GM12878 (cell line): ENCODE data around the gene CUTA. TPM values are rescaled to one million over a fixed set of nuclear protein-coding genes. Genes with fewer than 3 reads are reported as not detected.

ENCODE experiments used
- ATAC-seq: fragments of 200-7000 bp; cut with Tn5 transposase; 3 replicates; pipeline ENCODE4 v1.9.1; 2020; ENCODE audit warnings: mild to moderate bottlenecking, moderate library complexity
- BruUV-seq: library from RNA; stranded (reverse); fragments of 400-500 nt; replicated peaks from 2 replicates; lab custom pipeline; 2021; lab: Mats Ljungman, UMichigan
- CTCF ChIA-PET: fragments of 300-600 bp; sonication (Branson Sonifier 250); formaldehyde crosslinking; extraction: SDS; loops from one replicate; lab custom pipeline; 2021; ENCODE audit warnings: inconsistent platforms; lab: Yijun Ruan, JAX
- POLR2A ChIA-PET: fragments of 350-600 bp; formaldehyde crosslinking; extraction: SDS; loops from one replicate; lab custom pipeline; 2021; ENCODE audit warnings: inconsistent platforms; lab: Charles Lee
- RAD21 ChIA-PET: fragments of 300-600 bp; sonication (Branson Sonifier 250); formaldehyde crosslinking; loops from one replicate; lab custom pipeline; 2023; ENCODE audit warnings: antibody characterized with exemption; ENCODE audit not compliant: unreplicated experiment; lab: Charles Lee
- SMC1A ChIA-PET: fragments of 300-600 bp; sonication (Branson Sonifier 250); formaldehyde crosslinking; loops from one replicate; lab custom pipeline; 2023; ENCODE audit not compliant: unreplicated experiment, uncharacterized antibody; lab: Charles Lee
- DNase-seq: peaks from one replicate; pipeline ENCODE4 v3.0.0-alpha.2; 2011; ENCODE audit warnings: low read depth, low spot score
- FAIRE-seq: peaks from 3 replicates; lab custom pipeline; 2011; peaks lifted over from hg19 to GRCh38; lab: Jason Lieb, UNC
- H2AFZ ChIP-seq: 2 replicates; pipeline ENCODE4 v1.6.0; 2011; ENCODE audit warnings: low read depth, low read length, control low read depth; ENCODE audit not compliant: control insufficient read depth
- H3K27ac ChIP-seq: 2 replicates; pipeline ENCODE4 v1.5.1; 2011; ENCODE audit warnings: control low read depth; ENCODE audit not compliant: control insufficient read depth, insufficient read depth
- H3K27me3 ChIP-seq, 2 experiments: replicated peaks in 1 of 2; 2 replicates each; pipeline versions ENCODE4 v1.6.0 to v1.6.1; 2011; ENCODE audit warnings: low read length in 1 of 2; ENCODE audit not compliant: control insufficient read depth in 2 of 2, insufficient read depth in 2 of 2
- H3K36me3 ChIP-seq, 2 experiments: 2 replicates each; pipeline ENCODE4 v1.5.1; 2011; ENCODE audit warnings: low read length in 1 of 2; ENCODE audit not compliant: control insufficient read depth in 2 of 2, insufficient read depth in 2 of 2
- H3K4me1 ChIP-seq: 2 replicates; pipeline ENCODE4 v1.6.1; 2011; ENCODE audit warnings: mild to moderate bottlenecking, low read length, moderate library complexity, mixed read lengths; ENCODE audit not compliant: control insufficient read depth, insufficient read depth
- H3K4me2 ChIP-seq: 2 replicates; pipeline ENCODE4 v1.6.0; 2011; ENCODE audit warnings: control low read depth; ENCODE audit not compliant: control insufficient read depth, insufficient read depth
- H3K4me3 ChIP-seq: fragments of 200-600 bp; sonication (generic); 2 replicates; pipeline ENCODE4 v1.5.1; 2016
- H3K79me2 ChIP-seq: 2 replicates; pipeline ENCODE4 v1.6.0; 2011; ENCODE audit warnings: low read length; ENCODE audit not compliant: control insufficient read depth, insufficient read depth
- H3K9ac ChIP-seq: 2 replicates; pipeline ENCODE4 v1.8.0; 2011; ENCODE audit warnings: low read length, control low read depth, mixed read lengths; ENCODE audit not compliant: control insufficient read depth, insufficient read depth
- H3K9me3 ChIP-seq: replicated peaks from 3 replicates; pipeline ENCODE4 v1.5.1; 2011; ENCODE audit warnings: mild to moderate bottlenecking, low read length; ENCODE audit not compliant: control insufficient read depth, insufficient read depth
- H4K20me1 ChIP-seq: 2 replicates; pipeline ENCODE4 v1.6.0; 2011; ENCODE audit not compliant: control insufficient read depth, insufficient read depth
- ASH2L ChIP-seq: fragments of 300-600, 200-600 bp; sonication (generic); IDR thresholded peaks from 2 replicates; pipeline ENCODE4 v1.6.1; 2017; ENCODE audit warnings: low read depth, mild to moderate bottlenecking, borderline replicate concordance
- BMI1 ChIP-seq: fragments of 450-650 bp; IDR thresholded peaks from 2 replicates; pipeline ENCODE4 v1.6.1; 2016; ENCODE audit warnings: mild to moderate bottlenecking, moderate library complexity, borderline replicate concordance
- CHD2 ChIP-seq: IDR thresholded peaks from 2 replicates; pipeline ENCODE4 v1.6.1; 2011; ENCODE audit warnings: low read depth, low read length, improper control_type of control experiment, borderline replicate concordance
- EP300 ChIP-seq, 2 experiments: fragments of 150-350 bp in 1 of 2; IDR thresholded peaks; 2 replicates each; pipeline ENCODE4 v1.6.1; 2011 to 2012; ENCODE audit warnings: low read depth in 2 of 2, low read length in 2 of 2, borderline replicate concordance in 1 of 2, improper control_type of control experiment in 1 of 2, inconsistent platforms in 1 of 2; ENCODE audit not compliant: control insufficient read depth in 1 of 2
- GATAD2B ChIP-seq: fragments of 450-650 bp; conservative IDR thresholded peaks from 2 replicates; pipeline ENCODE4 v1.6.1; 2017; ENCODE audit warnings: low read depth, mild to moderate bottlenecking, moderate library complexity
- KLF5 ChIP-seq: fragments of 450-650 bp; IDR thresholded peaks from 2 replicates; pipeline ENCODE4 v1.6.1; 2014; ENCODE audit warnings: mild to moderate bottlenecking; ENCODE audit not compliant: partially characterized antibody
- PAX8 ChIP-seq: fragments of 450-650 bp; IDR thresholded peaks from 2 replicates; pipeline ENCODE4 v1.6.1; 2017; ENCODE audit warnings: mild to moderate bottlenecking, moderate library complexity
- POLR2AphosphoS5 ChIP-seq: IDR thresholded peaks from 2 replicates; pipeline ENCODE4 v1.6.1; 2011; ENCODE audit warnings: mild to moderate bottlenecking, low read length, inconsistent platforms
- ZNF384 ChIP-seq: IDR thresholded peaks from 2 replicates; pipeline ENCODE4 v1.6.1; 2012; ENCODE audit warnings: low read depth, mild to moderate bottlenecking, low read length, improper control_type of control experiment, borderline replicate concordance
- WGBS: methylation state at CpG from one replicate; pipeline ENCODE4 v1.1.6; 2016; ENCODE audit warnings: low lambda C conversion rate; ENCODE audit not compliant: insufficient replicate concordance, insufficient coverage; ENCODE audit errors: missing lambda C conversion rate; 5-methylcytosine and 5-hydroxymethylcytosine counted together
- in situ Hi-C: fragments of 300-500 bp; cut with MboI; formaldehyde crosslinking; loops from 9 replicates; pipeline ENCODE4 v1.14.3; 2018; ENCODE audit warnings: mixed read lengths
- intact Hi-C: fragments of 100-400 bp; cut with micrococcal nuclease; formaldehyde crosslinking; loops from one replicate; pipeline ENCODE4 v1.14.2; 2022; ENCODE audit not compliant: unreplicated experiment
- polyA plus RNA-seq, 11 experiments: library from polyadenylated mRNA; depleted of rRNA in 4 of 11; unstranded in 6 of 11; stranded (reverse) in 5 of 11; fragments of >200 nt; fragmentation: Nextera tagmentation in 4 of 11; fragmentation: Illumina TruSeq in 1 of 11; extraction: Ambion mirVana in 4 of 11; extraction: Trizol in 1 of 11; gene quantifications; 1 replicate in 1 of 11; 2 replicates in 10 of 11; pipeline versions ENCODE4 v1.2.1 to v1.2.3, GENCODE V29; 2011 to 2016; ENCODE audit warnings: inconsistent platforms in 2 of 11, missing spikeins in 2 of 11, low read depth in 1 of 11
- total RNA-seq, 4 experiments: library from RNA; depleted of rRNA in 3 of 4; stranded (reverse); fragments of >200 nt in 3 of 4; fragmentation: Illumina TruSeq in 1 of 4; extraction: Trizol in 1 of 4; gene quantifications; 2 replicates each; pipeline versions ENCODE4 v1.2.1 to v1.2.3, GENCODE V29; 2013 to 2021
- TF ChIP-seq, protein P1 (sequence below): fragments of 450-650 bp; IDR thresholded peaks from 2 replicates; pipeline ENCODE4 v1.6.1; 2016; ENCODE audit warnings: mild to moderate bottlenecking, moderate library complexity, borderline replicate concordance
- TF ChIP-seq, protein P2 (sequence below): fragments of 450-650 bp; IDR thresholded peaks from 2 replicates; pipeline ENCODE4 v1.6.1; 2016; ENCODE audit warnings: mild to moderate bottlenecking
- TF ChIP-seq, protein P3 (sequence below): IDR thresholded peaks from 2 replicates; pipeline ENCODE4 v1.6.1; 2011; ENCODE audit warnings: low read depth, low read length, improper control_type of control experiment, borderline replicate concordance
- TF ChIP-seq, protein P4 (sequence below): IDR thresholded peaks from 2 replicates; pipeline ENCODE4 v1.6.1; 2011; ENCODE audit warnings: low read depth, mild to moderate bottlenecking, low read length, moderate library complexity, borderline replicate concordance; ENCODE audit errors: extremely low read depth

Gene CUTA
- total and polyA plus RNA-seq, 10 of the 15 experiments (the other 5 are each of a cell fraction or from before 2014, with no cell fraction given), result 102 to 293 (median 189) TPM

DNA sequence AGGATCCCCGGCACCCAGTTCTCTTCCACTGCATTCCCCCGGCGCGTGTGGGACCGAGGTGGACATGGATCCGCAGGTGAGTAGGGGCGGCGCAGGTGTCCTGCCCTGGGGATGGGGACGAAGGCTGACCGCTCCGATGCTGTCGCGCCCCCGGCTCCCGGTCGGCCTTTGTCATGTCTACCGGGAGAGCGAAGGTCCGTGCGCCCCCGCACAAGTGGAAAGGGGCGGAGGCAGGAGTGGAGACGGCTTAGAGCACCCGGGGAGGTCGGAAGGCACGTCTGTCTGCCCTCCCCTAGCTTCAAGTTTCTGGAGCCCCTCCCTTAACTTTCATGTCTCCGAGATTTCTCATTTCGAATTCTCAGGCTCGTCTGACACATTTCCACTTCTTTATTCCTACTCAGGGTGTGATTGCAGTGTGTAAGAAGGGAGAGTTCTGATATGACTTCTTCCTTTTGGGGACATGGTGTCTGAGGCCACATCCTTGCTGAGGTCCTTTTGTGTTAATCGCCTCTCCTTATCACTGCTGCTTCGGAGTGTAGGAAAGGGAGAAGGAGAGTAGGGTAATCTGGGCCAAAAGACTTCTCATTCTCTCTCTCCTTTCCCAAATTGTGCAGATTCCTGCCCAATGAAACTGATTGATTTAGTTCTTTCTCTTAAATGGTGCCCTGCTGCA is 25.8 kb downstream of the CUTA start:
- Histone ChIP-seq H3K9ac (peak overlapping the region; percentile 94), H2AFZ (peak overlapping the region; percentile 42), H3K9me3 (no peaks in the 10 kb centered on the region), H3K79me2 (peaks cover 50% of the 10 kb centered on the region), H3K27me3 (no peaks in the 10 kb centered on the region), H3K4me1 (peaks cover 6% of the 10 kb centered on the region), H3K4me2 (peak overlapping the region; percentile 97), H3K27ac (peak overlapping the region; percentile 91), H3K36me3 (peaks cover 0 to 2% of the 10 kb centered on the region in 2 experiments; a peak in 1 of 4 replicates), H3K4me3 (peak overlapping the region; percentile 74), H4K20me1 (no peaks in the 10 kb centered on the region)
- in situ Hi-C loops, result no loop called here
- SMC1A ChIA-PET, result interaction anchor here (1.6 kb wide), 1 partner anchor 115 kb away, joined by 3 read pairs; the partner anchor contains the start of gene B3GALT4
- RAD21 ChIA-PET, result interaction anchor here (1.3 to 2.4 kb wide), 2 partner anchors 34 to 63 kb away, joined by 3 to 7 read pairs; partner anchors contain the start of gene ZBTB9
- POLR2A ChIA-PET, result interaction anchor here (0.6 to 1.1 kb wide), 3 partner anchors 27 to 103 kb away, joined by 3 to 4 read pairs (median 4); partner anchors contain the start of gene SYNGAP1
- ATAC-seq, result peak; percentile 29
- 0% methylated on average over 17 of the region's 31 CpGs for WGBS
- CTCF ChIA-PET, result interaction anchor here (0.7 kb wide), 1 partner anchor 80 kb away, joined by 3 read pairs; no protein-coding TSS in a partner anchor
- DNase-seq, result no peak
- no TSS peak for BruUV-seq
- FAIRE-seq, result no peak
- intact Hi-C loops, result loop anchor here (2.0 to 5.0 kb wide), 3 partner anchors 27 to 115 kb away; partner anchors contain the start of genes B3GALT4 and CUTA
- TF ChIP-seq ASH2L (no peak), KLF5 (no peak), ZNF384 (no peak), CHD2 (no peak), POLR2AphosphoS5 (peak; percentile 38; the same call in 1 of the 2 replicates), BMI1 (no peak), EP300 (IDR thresholded peaks at IDR 0.05; ENCODE audit: borderline replicate concordance in 1 of 2, control insufficient read depth in 1 of 2, low read depth in 2 of 2, low read length in 2 of 2) (no peak), GATAD2B (0 out of 2 replicates have a peak, but pooled peaks have one; percentile 64), PAX8 (no peak)
- TF ChIP-seq, protein P1, sequence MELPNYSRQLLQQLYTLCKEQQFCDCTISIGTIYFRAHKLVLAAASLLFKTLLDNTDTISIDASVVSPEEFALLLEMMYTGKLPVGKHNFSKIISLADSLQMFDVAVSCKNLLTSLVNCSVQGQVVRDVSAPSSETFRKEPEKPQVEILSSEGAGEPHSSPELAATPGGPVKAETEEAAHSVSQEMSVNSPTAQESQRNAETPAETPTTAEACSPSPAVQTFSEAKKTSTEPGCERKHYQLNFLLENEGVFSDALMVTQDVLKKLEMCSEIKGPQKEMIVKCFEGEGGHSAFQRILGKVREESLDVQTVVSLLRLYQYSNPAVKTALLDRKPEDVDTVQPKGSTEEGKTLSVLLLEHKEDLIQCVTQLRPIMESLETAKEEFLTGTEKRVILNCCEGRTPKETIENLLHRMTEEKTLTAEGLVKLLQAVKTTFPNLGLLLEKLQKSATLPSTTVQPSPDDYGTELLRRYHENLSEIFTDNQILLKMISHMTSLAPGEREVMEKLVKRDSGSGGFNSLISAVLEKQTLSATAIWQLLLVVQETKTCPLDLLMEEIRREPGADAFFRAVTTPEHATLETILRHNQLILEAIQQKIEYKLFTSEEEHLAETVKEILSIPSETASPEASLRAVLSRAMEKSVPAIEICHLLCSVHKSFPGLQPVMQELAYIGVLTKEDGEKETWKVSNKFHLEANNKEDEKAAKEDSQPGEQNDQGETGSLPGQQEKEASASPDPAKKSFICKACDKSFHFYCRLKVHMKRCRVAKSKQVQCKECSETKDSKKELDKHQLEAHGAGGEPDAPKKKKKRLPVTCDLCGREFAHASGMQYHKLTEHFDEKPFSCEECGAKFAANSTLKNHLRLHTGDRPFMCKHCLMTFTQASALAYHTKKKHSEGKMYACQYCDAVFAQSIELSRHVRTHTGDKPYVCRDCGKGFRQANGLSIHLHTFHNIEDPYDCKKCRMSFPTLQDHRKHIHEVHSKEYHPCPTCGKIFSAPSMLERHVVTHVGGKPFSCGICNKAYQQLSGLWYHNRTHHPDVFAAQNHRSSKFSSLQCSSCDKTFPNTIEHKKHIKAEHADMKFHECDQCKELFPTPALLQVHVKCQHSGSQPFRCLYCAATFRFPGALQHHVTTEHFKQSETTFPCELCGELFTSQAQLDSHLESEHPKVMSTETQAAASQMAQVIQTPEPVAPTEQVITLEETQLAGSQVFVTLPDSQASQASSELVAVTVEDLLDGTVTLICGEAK, result no peak
- TF ChIP-seq, protein P2, sequence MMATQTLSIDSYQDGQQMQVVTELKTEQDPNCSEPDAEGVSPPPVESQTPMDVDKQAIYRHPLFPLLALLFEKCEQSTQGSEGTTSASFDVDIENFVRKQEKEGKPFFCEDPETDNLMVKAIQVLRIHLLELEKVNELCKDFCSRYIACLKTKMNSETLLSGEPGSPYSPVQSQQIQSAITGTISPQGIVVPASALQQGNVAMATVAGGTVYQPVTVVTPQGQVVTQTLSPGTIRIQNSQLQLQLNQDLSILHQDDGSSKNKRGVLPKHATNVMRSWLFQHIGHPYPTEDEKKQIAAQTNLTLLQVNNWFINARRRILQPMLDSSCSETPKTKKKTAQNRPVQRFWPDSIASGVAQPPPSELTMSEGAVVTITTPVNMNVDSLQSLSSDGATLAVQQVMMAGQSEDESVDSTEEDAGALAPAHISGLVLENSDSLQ, result no peak
- TF ChIP-seq, protein P3, sequence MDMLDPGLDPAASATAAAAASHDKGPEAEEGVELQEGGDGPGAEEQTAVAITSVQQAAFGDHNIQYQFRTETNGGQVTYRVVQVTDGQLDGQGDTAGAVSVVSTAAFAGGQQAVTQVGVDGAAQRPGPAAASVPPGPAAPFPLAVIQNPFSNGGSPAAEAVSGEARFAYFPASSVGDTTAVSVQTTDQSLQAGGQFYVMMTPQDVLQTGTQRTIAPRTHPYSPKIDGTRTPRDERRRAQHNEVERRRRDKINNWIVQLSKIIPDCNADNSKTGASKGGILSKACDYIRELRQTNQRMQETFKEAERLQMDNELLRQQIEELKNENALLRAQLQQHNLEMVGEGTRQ, result no peak
- TF ChIP-seq, protein P4, sequence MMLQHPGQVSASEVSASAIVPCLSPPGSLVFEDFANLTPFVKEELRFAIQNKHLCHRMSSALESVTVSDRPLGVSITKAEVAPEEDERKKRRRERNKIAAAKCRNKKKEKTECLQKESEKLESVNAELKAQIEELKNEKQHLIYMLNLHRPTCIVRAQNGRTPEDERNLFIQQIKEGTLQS, result no peak
